SHP77 treated with DMSO at 0.1 percent for 48 hours (cell line): ENCODE measurements around the gene BAG5.

ENCODE experiments used
- DNase-seq: peaks from one replicate; lab custom pipeline; 2025; lab: John Stamatoyannopoulos, UW

The BAG5 gene

DNA sequence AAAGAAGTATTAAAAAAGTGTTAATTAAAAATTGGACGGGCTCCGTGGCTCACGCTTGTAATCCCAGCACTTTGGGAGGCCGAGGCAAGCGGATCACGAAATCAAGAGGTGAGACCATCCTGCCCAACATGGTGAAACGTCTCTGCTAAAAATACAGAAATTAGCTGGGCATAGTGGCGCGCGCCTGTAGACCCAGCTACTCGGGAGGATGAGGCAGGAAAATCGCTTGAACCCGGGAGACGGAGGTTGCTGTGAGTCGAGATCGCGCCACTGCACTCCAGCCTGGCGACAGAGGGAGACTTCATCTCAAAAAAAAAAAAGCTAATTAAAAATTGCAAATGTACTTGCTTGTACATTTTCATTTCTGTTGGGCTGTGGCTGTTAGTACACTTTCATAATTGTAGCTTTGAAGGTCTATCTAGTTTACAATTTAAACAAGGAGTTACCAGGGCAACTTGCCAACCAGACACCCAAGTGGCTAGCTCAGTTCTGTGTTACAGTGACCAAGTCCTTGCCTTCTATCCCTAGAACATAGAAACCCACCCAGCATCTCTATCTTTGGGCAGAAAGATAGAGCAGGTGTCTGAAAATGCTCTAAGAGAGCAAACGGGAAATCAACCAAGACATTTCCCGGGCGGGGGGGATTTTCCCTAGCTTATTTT, 1.5 kb upstream of the BAG5 start:
- DNase-seq = no peak

DNA sequence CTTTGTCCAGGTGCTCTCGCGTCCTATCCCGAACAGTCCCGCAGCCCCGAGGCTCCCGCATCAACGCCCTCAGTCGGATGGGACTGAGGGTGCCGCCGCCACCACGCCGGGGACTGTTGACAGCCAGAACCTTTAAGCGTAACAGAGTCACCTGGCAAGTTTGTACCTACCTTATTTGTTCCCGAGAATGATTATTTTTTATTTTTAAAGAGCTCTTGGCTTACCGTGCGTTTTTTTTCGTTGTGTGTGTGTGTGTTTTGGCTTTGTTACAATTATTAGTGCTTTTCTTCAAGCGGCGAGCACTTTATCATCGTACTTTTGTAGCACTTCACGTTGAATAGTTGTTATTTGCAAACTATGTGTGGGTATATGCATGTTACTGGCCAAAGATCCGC, 766 bp upstream of the BAG5 start:
- no peak for DNase-seq

DNA sequence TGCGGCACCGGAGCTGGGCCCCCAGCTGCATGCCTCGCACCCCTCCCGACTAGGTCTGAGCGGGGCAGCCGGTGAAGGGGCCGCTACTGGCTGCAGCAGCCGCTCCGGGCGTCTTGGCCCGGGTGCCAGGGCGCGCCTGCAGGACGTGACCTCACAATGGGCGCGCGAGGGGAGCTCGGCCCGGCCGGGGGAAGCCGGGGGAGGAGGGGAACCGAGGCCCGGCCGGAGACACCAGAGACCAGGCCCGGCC, 353 bp downstream of the BAG5 start:
- DNase-seq = no peak

DNA sequence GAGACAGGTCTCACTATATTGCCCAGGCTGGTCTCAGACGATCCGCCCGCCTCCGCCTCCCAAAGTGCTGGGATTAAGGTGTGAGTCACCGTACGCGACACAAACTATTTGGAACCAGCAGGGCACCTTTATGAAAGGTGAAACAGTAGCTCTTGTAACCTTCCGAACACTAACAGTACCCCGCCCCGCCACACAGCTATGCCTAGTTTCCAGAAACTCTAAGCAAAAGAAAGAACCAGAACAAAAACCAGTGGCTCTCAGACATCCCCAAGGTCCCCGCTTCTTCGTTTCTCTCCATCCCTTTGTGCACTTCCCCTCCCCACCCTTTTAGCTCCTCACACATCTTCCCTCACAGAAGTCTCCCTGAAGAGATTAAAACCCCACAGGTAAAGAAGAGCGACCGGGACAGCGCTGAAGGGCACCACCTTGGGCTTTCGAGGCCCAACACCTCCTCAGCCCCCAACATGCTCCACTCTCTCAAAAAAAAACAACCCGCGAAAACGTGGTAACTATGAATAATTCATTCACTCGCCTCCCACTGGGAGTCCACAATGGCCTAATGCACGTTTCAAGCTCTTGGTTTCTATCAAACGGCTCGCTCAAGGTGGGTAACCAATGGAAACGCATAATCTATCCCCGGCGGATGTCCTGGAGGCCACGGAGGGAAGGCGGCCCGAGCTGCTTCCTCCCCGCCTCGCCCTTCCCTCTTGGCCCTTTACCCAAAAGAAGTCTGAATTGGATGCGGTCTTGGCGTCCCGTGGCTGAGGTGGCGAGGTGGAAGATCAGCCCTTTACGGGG, 877 bp downstream of the BAG5 start:
- no peak for DNase-seq

DNA sequence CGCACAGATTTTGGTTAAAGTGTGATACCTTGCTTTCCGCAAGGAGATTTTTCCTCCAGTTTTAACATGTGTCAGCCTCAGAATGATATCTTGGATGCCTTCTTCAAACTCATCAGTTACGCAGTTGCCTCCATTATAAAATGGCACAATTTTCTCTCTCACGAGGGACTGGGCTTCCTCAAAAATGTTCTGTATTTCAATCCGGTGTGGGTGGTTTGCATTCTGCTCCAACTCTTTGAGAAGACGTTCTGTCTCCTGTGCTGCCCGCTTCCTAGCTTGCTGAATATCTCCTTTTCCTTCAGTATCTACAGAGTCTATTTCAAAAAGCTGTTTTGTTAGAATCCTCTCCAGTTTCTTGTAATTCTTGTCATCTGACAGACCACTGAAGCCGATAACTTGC, 1.8 kb downstream of the BAG5 start:
- no peak for DNase-seq

DNA sequence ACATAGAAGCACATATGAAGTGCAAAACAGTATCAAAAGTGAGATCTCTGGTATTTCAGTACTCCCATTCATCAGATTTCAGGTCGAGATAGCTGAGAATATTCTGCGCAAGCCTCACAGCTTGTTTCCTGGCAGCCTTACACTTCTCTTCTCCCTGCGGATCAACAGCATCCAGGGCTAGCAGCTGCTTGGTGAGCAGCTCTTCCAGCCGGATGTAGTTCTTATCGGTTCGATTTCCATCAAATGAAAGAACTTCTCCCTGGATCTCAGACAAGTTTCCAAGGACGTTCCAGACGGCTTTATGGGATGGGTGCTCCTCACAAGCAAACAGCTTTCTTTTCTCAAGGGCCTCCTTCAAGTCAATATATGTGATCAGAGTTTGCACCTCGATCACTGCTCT, 2.7 kb downstream of the BAG5 start:
- no peak for DNase-seq

DNA sequence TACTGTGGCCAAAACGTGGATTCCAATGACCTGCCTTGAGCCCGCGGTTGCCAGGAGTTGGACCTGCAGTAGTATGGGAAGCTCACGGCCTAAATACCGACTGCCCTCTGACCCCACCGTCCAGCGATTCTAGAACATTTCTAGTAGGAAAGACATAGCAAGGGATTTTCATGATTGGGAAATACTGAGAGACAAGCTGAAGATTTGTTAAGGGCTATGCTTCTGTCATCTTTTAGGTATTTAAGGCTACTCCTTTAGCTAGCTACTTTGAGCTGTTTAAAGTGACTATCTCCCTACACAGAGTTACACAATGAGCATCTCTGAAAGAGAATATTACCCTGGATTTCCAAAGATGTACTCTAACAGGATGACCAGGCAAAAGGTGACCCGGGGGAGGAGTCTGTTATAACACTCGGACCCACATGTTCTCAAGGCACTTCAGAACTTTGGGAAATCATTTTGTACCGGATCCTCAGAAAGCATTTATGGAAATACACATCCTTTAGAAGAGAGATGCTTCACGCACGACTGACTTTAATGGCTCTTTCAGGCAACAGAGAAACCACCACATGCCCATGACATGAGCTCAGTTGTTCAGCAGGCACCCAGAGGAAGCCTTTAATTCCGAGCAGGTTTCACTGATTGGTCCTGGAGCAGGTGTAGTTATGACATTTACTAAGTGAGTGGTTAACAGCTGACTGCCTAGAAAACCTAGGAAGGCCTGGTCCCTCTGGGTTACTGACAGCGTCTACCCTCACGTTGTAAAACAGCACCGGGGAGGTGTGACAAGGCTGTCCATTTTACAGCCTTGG, 4.2 kb downstream of the BAG5 start:
- no peak for DNase-seq

DNA sequence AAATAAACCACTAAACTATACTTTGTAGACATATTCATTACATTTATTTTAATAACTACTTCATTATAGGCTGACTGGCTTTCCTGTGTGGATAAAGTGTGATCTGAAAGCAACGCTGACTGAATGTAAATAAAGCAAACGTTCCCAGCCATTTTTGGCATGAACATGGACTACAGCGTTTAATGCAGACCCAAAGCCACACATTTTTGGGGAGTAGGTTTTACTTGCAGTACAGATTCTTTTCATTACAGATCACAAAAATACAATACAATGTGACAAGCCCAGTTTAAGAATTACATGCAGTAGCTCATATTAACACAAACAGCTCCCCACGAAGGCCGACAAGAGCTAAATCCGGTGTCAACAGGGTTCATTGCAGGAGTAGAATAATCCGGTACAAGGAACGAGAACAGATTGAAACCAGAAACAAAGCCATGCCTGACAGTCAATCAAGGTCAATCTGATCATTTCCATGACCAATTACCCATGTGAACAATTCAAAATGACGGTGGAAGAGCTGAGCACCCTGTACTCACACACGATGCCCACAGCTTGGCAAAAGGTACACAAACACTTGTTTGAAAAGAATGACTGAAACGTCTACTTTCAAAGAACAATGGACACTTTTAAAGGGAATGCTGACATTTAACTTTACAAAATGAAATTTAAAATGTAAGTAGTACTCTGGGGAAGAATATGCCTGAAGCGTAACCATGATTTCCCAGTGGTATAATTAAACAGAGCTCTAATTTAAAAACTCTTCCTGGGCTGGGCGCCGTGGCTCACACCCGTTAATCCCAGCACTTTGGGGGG, 5.3 kb downstream of the BAG5 start:
- DNase-seq = no peak

DNA sequence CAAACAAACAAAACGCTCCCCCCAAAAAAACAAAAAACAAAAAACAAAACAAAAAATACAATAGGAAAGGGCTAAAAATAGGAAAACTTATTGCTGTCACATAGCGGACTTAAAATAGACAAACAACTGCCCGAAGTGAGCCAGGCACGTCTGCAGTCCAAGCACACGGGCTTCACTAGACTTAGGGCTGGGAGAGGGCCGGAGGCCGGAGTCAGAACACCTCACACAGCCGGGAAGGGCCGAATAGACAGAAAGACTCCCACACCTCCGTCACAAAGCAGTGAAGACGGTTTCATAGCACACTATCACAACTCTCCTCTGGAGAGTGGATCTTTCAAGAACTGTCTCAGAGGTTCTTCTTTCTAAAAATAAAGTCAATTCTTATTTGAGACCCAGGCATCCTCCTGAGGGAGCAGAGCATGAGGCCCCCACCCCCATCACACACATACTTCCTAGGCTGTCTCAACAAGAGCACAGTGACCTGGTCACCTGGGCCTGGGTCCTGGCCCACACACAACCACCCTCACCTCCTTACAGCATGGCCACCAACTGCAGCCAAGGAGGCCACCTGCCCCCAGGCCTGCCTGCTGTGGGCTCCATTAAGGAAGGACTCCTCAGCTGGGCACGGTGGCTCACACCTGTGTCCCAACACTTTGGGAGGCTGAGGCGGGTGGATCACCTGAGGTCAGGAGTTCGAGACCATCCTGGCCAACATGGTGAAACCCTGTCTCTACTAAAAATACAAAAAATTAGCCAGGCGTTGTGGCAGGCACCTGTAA, 6.7 kb downstream of the BAG5 start:
- no peak for DNase-seq

DNA sequence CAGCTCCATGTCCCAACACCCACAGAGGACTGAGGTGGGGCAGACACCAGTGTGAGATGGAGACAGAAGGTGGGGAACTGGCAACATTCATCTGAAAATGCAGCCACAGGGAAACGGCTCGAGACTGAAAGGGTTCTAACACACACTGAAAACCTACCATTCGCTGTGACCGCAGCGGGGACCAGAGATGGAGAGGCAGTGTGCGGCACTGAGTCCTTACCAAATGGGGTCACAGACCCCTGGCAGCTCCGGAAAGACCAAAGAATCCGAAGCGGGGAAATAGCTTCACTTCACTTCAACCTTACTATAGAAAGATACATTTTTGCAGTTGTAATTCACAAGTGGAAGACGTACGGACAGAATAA, 9.6 kb downstream of the BAG5 start:
- DNase-seq = no peak

DNA sequence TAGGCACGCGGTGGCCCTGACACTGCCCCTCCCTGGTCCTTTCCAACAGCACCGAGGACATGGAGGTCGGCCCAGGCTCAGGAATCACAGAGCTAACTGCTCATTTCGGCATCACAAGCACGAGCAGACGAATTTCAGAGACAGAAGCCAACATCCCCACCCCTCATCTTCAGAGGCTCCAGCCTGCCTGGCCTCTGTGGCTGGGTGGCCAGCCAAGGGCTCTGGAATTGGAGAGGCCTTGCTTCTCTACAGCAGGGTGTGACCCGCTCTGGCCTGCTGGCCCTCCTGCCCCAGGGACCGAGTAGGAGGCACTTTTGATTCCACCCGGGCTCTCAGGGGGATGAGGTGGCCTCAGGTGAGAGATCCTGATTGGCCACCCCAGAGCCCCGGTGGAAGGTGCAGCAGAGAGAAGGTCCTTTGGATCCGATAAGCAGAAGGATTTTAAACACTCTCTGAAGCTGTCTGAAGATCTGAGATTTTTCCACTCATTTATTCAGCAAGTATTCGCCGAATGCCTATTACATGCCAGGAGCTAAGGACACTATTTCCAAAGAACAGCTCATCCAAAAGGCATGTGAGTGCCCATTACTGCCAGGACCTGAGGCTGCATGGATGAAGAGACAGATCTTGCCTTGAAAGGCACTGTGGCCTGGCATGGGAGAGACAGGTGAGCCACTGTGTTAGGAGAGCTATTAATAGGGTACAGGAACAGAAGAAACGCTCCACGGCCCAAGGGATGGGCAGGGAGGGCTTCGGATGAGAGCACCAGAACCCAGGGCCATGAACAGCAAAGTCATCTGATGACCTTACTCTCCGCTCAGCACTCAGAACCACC, 10.2 kb downstream of the BAG5 start:
- no peak for DNase-seq

DNA sequence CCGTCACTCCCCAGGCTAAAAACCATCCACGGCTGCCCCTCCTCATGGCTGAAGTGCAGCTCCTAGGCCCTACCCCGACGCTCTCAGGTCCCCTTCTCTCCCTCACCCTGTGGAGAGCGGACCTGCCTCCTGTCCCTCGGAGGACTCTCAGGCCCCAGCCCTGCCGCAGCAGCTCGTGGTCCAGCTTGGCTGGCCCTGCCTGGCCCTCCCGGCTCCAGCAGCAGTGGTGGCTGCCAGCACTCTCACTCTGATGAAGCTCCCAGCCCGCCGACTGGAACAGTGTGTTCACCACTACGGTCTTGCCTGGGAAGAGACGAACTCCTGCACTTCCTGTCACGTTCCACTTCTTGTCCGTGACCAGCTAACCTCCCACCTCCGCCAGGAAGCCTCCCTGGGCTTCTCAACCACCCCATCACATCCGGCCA, 11.1 kb downstream of the BAG5 start:
- no peak for DNase-seq

DNA sequence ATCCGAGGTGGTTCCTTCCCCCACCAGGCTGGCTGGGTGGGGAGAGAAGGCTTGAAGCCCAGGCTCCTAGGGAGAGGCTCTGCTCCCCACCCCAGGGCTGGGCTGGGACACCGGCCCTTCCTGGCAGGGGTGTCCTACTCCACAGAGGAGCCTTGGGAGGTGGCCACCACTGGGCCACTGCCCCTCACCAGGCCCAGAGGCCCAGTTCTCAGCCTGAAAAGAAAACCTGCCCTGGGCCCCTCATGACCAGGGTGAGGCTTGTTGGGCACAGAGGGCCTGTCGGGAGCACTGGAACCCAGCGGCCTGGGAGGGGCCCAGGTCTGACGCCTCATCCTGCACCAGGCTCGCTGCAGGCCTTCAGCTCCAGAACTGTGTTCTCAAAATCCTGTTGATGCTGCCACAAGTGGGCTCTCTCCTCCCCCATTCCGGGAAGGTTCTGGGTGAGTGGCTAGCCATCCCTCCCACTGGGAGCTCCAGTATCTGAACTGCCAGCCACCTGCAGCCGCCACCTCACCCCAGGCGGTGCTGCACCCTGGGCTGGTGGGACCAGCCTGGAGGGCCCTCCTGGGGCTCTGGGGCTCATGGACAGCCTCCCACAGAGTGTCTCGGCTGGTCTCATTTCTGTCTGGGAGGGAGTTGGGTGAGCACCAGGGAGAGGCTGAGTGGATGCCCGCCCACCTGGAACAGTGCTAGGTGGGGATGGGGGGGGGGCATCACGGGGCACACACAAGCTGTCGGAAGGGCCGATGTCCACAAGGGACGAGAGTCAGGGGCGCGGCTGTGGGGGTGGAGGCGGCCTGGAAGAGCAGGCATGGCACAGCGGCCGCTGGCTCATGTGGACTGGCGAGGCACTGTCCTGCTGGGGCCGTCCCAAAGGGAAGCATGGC, 11.8 kb downstream of the BAG5 start:
- no peak for DNase-seq

DNA sequence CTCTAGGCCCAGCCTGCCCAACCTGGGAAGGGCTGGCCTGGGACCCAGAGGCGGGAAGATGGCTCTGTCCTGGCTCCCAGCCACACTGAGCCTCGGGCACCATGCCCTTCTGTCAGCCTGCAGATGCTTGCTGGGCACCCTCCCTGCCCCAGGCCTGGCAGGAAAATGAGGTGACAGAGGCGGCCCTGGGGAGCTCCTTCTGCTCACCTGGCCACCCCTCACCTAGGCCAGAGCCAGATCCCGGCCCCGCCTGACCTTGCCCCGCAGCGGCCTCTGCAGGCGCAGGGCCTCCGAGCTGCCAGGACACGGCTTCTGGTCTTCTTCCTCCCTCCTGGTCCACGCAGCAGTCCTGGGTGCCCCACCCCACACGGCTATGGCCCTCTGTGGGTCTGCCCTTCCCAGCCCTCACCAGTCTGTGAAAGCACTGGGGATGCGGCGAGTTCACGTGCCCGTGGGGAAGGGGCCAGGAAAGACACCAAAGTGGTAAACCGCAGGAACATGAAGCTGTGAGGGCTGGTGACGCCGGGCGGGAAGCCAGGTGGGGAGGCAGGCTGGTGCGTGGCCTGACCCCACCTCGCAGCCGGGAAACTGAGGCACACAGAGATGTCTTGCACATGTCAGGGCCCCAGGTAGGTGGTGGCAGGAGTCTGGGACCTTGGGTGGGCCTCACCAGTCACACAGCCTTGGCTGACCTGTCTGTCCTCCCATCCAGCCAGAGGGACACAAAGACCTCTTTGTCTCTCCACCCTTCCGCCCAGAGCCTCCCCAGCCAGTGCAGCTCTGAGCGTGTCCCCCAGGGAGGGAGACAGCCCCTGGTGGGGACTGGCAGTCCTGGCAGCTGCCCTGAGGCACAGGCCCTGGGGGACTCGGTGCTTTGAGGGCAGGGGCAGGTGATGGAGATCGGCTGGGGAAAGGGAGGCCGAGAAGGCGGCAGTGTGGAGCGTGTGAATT, 12.8 kb downstream of the BAG5 start:
- DNase-seq = no peak

DNA sequence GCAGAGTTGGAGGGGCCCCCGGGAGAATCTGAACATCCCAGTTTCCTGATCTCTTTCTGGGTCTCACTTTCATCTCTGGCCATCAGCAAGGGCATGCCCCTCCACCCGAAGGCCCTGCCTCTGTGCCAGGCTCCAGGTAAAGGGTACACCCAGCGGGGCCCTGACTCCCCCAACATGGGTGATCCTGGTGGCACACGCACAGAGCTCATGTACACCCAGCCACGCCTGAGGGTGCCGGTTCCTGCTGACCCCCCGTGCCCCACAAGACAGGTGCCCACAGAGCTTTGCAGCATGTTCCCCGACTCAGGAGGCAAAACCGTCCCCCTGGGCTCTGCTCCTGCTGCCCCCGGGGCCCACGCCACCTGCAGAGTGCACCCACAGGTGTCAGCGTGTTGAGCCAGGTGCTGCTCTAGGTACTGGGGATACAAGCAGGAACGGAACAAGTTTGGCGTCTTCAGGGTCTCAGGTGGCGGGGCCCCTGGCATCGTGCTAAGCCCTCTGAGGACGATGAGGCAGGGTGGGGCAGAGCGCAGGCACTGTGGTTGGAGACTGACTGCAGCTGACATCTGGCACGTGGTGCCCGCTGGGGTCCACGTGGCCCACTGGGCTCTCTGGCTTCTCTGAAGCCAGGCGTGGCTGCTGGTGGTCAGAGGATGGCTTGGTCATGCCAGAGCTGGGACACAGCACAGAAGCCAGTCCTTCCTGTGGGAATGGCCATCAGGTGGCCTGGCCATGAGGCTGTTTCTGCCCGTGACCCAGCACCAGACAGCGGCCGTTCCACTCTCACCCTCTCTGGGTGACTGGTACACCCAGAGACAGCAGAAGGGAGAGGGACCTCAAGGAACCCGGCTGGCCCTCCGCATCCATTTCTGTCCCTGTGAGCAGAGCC, 13.8 kb downstream of the BAG5 start:
- DNase-seq = no peak

DNA sequence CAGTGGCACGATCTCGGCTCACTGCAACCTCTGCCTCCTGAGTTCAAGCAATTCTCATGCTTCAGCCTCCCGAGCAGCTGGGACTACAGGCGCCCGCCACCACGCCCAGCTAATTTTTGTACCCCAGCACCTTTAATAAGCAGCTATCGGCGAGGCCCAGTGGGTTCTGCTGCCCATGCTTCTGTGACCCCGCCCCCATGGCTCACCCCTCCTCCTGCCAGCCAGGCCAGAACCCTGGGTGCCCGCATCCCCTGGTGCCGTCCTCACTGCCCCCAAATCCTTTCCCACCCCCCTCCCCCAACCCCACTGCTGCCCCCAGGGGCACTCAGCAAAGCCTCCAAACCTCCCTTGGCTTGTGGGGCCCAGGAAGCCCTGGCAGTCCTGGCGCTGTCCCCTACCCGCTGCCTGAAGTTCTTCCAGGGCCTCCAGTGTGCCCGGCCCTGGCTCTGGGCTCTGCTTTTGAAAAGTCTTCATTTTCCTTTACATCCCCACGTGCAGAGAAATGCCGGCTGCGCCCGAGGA, 14.5 kb downstream of the BAG5 start:
- DNase-seq = no peak

DNA sequence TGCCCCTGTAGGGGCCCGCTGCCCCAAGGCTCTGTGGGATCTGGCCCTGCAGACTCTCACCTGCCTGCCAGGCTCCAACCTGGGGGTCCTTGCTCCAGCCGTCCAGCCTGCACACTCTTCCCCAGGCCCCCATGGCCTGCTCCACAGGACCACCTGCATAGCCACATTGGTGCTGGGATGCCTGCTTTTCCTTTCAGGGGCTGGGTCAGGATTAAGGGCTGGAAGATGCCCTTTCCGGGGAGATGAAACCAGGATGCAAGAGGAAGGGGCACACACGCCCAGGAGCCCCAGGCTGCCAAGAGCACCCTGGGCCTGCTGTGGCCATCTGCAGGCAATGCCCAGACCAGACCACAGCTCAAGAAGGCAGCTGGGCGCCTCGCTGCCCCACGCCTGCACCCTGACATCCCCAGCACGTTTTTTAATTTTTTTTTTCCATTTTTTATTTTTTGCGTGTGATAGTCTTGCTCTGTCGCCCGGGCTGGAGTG, 15.0 kb downstream of the BAG5 start:
- no peak for DNase-seq
